HG03025 (cell line): ENCODE data around the gene CORO7.

Source experiments
- ATAC-seq: cut with Tn5 transposase; IDR thresholded peaks from one replicate; pipeline ENCODE4 v1.9.1; 2021; ENCODE audit warnings: mild to moderate bottlenecking, moderate library complexity; ENCODE audit not compliant: unreplicated experiment, low FRiP score

CORO7 gene

DNA sequence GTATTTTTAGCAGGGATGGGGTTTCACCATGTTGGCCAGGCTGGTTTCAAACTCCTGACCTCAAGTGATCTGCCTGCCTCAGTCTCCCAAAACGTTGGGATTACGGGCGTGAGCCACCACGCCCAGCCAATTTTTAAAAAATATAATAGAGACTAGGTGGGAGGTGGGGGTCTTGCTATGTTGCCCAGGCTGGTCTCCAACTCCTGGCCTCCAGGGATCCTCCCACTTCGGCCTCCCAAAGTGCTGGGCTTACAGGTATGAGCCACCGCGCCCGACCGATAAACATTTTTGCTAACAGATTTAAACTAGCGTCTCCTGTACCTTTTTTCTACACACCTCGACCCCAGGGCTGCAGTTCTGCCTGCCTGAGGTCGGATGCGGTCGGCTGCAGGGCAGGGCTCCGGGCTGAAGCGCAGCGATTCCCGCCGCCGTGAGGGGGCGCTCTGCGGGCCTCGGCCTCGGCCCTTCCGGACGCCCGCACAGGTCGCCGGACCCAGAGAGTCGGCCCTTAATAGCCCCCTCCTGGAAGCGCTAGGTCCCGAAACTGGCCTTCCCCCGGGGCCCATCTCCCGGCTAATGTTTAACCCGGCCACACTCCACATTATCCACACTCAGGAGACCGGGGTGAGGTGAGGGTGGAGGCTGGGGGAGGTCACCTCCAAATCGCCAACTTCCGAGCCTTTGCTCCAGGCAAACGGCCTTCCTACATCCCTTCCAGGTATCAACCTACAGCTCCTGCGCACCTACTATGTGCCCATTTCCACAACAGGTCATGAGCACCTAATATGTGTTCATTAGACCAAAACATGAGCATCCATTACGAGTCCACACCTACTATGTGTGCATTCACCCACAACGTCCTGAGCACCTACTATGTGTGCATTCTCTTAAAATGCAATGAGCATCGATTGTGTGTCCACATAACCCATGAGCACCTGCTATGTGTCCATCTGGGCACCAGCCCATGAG lies 102.5 kb downstream of the CORO7 start:
- ATAC-seq, result no peak

GRCh38 chr16:4309833-4310266 lies 106.5 kb downstream of the CORO7 start:
- no peak for ATAC-seq

DNA sequence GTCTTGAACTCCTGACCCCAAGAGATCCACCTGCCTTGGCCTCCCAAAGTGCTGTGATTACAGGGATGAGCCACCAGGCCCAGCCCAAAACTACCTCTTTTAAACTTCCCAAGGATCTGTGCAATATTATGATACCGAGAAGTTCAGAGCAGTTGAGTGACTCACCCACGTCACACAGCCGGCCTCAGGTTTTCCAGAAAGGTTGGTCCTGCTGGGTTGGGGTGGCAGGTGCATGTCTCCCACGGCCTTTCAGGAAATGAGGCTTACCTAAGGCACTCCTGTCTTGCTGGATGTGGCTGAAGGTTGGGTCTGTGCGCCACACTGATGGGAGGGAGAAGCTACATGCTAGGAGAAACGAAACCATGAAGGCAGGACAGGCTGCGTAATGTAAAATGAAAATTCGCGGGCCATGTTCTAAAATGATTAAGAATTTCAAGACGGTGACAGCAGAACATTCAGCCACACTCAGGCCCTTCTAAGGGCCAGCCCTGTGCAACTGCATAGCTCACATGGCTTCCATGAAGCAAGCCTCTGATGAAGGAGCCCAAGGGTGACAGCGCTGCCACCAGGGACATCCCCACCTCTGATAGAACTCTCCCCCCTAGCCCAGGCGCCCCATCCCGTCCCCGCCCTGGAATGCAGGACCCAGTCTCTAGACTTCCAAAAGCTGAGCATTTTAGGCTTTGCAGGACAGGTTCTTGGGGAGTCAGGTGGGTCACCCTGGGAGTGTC lies 107.1 kb downstream of the CORO7 start:
- no peak for ATAC-seq

GRCh38 chr16:4307215-4308037 lies 109.0 kb downstream of the CORO7 start:
- peak; percentile 82 for ATAC-seq

GRCh38 chr16:4306470-4307214 lies 109.8 kb downstream of the CORO7 start:
- no peak for ATAC-seq
